ENCODE measurements around the gene PSMB4.
"Not testable (repeated sequence)": the region's sequence is repeated elsewhere in the genome, so short reads cannot be mapped to it uniquely, and the experiment has no call there.

The PSMB4 gene

DNA sequence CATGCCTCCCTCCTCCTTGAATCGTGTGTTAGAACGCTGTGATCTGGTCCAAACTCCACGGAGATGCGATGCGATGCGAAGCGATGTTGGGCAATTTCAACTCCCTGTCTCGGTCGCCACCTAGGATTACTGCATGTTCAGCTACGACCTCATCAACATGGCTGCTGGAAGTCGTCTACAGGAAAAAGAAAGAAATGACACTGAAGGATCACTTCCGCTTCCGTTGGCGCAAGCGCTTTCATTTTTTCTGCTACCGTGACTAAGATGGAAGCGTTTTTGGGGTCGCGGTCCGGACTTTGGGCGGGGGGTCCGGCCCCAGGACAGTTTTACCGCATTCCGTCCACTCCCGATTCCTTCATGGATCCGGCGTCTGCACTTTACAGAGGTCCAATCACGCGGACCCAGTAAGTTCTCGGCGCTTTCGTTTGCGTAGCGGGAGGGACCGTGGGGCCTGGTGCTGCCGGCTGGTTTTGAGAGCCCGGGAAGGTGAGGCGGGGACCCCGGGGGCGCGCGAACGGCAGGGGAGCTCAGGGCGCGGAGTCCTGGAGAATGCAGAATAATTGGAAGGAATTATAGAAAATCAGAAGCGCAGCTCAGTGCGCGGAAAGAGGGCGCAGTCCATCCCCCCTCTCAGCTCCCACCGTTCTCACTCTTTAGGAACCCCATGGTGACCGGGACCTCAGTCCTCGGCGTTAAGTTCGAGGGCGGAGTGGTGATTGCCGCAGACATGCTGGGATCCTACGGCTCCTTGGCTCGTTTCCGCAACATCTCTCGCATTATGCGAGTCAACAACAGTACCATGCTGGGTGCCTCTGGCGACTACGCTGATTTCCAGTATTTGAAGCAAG is at the start of gene PSMB4:
PSMB4 (plus strand) TSS at position 250 of the 848 bp plus-strand sequence; CDS start at position 265, 15 bp downstream.
- peak; percentile 45 for TF ChIP-seq CTCF (conservative IDR thresholded peaks at IDR 0.05; ENCODE audit: low read depth, low read length)
- H3K4me3 ChIP-seq (ENCODE audit: low read depth, low read length) = peak within 1 kb of the TSS; percentile 95
- DNase-seq (ENCODE audit: low read depth) = peak; percentile 96

GRCh38 chr1:151350323-151350722 is 49.0 kb upstream of the PSMB4 start:
- not testable (repeated sequence) for DNase-seq (ENCODE audit: low read depth)

DNA sequence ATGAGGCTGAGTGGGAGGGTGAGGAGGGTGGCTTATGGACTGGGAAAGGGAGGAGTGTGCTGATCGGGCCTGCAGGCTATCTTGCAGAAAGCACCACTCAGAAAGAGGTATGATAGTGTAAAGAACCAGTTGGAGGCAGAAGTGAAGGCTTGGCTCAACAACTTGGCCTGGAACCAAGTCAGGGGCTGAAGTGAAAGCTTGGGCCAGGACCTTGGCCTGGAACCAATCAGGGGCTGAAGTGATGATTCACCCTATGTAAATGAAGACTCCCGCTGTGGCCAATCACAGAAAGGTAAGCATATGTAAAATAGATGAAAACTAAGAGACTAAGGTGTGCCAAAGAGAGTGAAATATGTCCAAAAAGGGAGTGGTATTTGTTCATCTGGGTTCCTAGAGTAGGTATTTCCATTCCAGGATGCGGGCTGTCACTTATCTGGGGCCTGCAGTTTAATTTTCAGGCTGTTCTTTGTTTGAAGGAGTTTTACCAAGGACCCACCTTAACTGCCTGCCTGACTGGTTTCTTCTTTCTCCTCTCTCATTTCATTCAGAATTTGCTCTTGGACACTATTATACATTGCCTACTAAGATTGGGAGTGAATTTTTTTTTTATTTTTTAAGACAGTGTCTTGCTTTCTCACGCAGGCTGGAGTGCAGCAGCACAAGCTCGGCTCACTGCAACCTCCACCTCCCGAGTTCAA is 47.2 kb upstream of the PSMB4 start:
- peak; percentile 75 for DNase-seq (ENCODE audit: low read depth)
- H3K4me3 ChIP-seq (ENCODE audit: low read depth, low read length) = no peak overlapping the region
- TF ChIP-seq CTCF (conservative IDR thresholded peaks at IDR 0.05; ENCODE audit: low read depth, low read length) = no peak

More at GRCh38 chr1:151350323-151350722, 49.0 kb upstream of the PSMB4 start:
- H3K4me3 ChIP-seq (ENCODE audit: low read depth, low read length) = not testable (repeated sequence)

DNA sequence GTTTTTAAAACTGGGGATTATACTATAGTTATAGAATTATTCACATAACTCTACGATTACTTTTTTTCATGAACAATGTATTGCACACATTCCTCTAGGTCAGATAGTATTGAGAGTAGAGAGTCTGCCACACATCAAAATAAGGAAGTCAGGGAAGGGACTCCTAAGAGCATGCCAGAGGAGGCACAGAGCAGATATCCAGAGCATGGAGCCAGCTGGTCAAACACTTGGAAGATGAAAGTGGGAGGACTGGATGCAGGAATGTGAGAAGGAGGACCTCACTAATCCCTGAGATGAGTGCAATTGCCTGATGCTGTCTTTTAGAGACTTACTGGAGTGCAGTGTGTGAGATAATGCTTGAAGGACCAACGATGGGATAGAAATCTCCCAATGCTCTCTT is 42.7 kb upstream of the PSMB4 start:
- DNase-seq (ENCODE audit: low read depth) = no peak
- no peak for TF ChIP-seq CTCF (conservative IDR thresholded peaks at IDR 0.05; ENCODE audit: low read depth, low read length)
- no peak overlapping the region for H3K4me3 ChIP-seq (ENCODE audit: low read depth, low read length)

- DNase-seq (ENCODE audit: low read depth) = no peak
- no peak for TF ChIP-seq CTCF (conservative IDR thresholded peaks at IDR 0.05; ENCODE audit: low read depth, low read length)
- no peak overlapping the region for H3K4me3 ChIP-seq (ENCODE audit: low read depth, low read length)
Observed at GRCh38 chr1:151361883-151362282, 37.5 kb upstream of the PSMB4 start.

- no peak overlapping the region for H3K4me3 ChIP-seq (ENCODE audit: low read depth, low read length)
- no peak for TF ChIP-seq CTCF (conservative IDR thresholded peaks at IDR 0.05; ENCODE audit: low read depth, low read length)
- no peak for DNase-seq (ENCODE audit: low read depth)
Observed at GRCh38 chr1:151362308-151363155, 36.8 kb upstream of the PSMB4 start.

- DNase-seq (ENCODE audit: low read depth) = no peak
- no peak for TF ChIP-seq CTCF (conservative IDR thresholded peaks at IDR 0.05; ENCODE audit: low read depth, low read length)
- H3K4me3 ChIP-seq (ENCODE audit: low read depth, low read length) = no peak overlapping the region
Observed at GRCh38 chr1:151364996-151365395, 34.4 kb upstream of the PSMB4 start.

Measured in choroid plexus epithelial cell (primary cell).